Cardiac muscle cell (in vitro differentiated cells and primary cell): ENCODE measurements around the gene ELAVL1. TPM values are rescaled to one million over a fixed set of nuclear protein-coding genes. Genes with fewer than 3 reads are reported as not detected.

Experiments used
- DNase-seq, 2 donors: peaks; one replicate each; pipeline versions ENCODE4 v3.0.0 to v3.0.0-alpha.2; 2010 to 2017; ENCODE audit warnings: low read depth in 1 of 2, low spot score in 1 of 2
- H3K27ac ChIP-seq: fragments of 200-600 bp; sonication (generic); 2 replicates; pipeline ENCODE4 v1.5.1; 2016
- H3K27me3 ChIP-seq: fragments of 200-600 bp; sonication (generic); 2 replicates; pipeline ENCODE4 v1.6.0; 2016; ENCODE audit warnings: control low read depth
- H3K36me3 ChIP-seq: fragments of 200-600 bp; sonication (generic); 2 replicates; pipeline ENCODE4 v1.5.1; 2016; ENCODE audit warnings: control low read depth
- H3K4me1 ChIP-seq: fragments of 200-600 bp; sonication (generic); 2 replicates; pipeline ENCODE4 v1.8.1; 2017; ENCODE audit warnings: low read depth, mild to moderate bottlenecking, mixed run types
- H3K4me3 ChIP-seq: fragments of 200-600 bp; sonication (generic); 2 replicates; pipeline ENCODE4 v1.5.1; 2016; ENCODE audit warnings: mild to moderate bottlenecking
- H3K9me3 ChIP-seq: fragments of 200-600 bp; sonication (generic); 2 replicates; pipeline ENCODE4 v1.5.1; 2017; ENCODE audit warnings: low read depth, mild to moderate bottlenecking, control low read depth
- CTCF ChIP-seq: IDR thresholded peaks from 2 replicates; pipeline ENCODE4 v1.5.1; 2012; ENCODE audit warnings: low read depth, mild to moderate bottlenecking, low read length
- polyA plus RNA-seq: library from polyadenylated mRNA; unstranded; fragments of >200 nt; fragmentation: Nextera tagmentation; extraction: Ambion mirVana; gene quantifications from 2 replicates; pipeline ENCODE4 v1.2.1, GENCODE V29; 2016
- total RNA-seq: library from RNA; depleted of rRNA; stranded (reverse); fragments of >200 nt; gene quantifications from 2 replicates; pipeline ENCODE4 v1.2.3, GENCODE V29; 2016

Gene ELAVL1
- total RNA-seq (62.2 and 66.5 TPM in 2 replicates), polyA plus RNA-seq (104 and 137 TPM in 2 replicates)

DNA sequence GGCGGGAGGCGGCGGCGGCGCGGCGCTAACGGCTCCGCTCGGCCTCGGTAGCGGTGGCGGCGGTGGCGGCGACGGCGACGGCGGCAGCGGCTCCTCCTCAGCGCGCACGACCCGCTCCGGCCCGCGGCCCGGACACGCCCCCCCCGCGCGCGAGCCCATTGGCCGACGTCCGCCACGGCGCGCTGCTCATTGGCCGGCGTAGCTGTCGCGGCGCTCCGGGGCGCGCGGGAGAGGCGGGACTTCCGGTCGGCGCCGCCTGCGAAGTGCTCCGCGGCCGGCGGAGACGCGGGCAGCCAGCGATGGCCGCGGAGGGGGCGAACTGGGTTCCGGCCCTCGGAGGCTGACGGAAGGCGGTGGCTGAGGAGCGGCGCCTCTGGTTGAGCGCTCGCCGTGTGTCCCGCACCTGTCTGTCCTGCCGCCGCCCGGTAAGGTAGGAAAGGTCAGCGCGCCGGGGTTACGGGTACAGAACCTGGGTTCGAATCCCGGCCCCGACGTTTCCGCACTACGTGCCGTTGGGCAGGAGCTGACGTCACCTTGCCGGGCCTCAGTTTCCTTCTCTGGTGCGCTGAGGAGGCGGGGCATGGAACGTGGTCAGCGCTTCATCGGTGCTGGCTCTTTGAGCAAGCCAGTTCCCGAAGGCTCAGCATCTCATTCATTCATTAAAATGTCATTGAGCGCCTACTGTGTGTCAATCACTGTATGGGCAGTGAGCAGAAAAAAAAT is at the start of gene ELAVL1:
Gene ELAVL1 (minus strand): TSS at position 108 of the 723 bp plus-strand sequence. CDS start 13,826 bp downstream, outside the sequence.
- peak; percentile 94 to 96 for DNase-seq
- no peaks in the 10 kb centered on the region for H3K36me3 ChIP-seq
- TF ChIP-seq CTCF = no peak
- peaks cover 16% of the 10 kb centered on the region for H3K4me1 ChIP-seq
- peak within 1 kb of the TSS; percentile 95 for H3K27ac ChIP-seq
- no peaks in the 10 kb centered on the region for H3K9me3 ChIP-seq
- no peaks in the 10 kb centered on the region for H3K27me3 ChIP-seq
- peak within 1 kb of the TSS; percentile 86 for H3K4me3 ChIP-seq

- H3K4me1 ChIP-seq = no peaks in the 10 kb centered on the region
- no peak for TF ChIP-seq CTCF
These were observed 48.7 kb upstream of the ELAVL1 start for GRCh38 chr19:8054169-8054568.

DNA sequence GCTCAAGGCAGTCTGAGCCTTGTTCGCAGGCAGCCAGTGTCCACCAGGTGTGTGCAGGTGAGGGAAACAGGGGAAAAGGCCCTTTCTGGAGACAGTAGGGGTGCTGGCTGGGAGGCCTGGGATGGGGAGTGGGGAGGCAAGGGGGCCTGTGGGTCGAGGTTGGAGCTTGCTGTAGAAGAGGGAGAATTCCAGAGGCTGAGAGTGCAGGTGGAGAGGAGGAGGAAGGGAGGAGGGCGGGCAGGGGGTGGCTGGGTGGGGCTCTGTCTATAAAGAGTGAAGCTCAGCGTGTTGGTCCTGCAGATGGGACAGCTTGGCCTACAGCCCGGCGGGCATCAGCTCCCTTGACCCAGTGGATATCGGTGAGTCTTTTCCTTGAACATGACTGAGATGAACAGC is 47.0 kb upstream of the ELAVL1 start, which contains the start of gene CCL25:
Gene CCL25 (plus strand): TSS at position 297 of the 396 bp plus-strand sequence. CDS start 290 bp downstream, outside the sequence.
- peaks cover 3% of the 10 kb centered on the region for H3K27me3 ChIP-seq
- H3K9me3 ChIP-seq = no peaks in the 10 kb centered on the region
- H3K36me3 ChIP-seq = no peaks in the 10 kb centered on the region
- no peak within 1 kb of the TSS for H3K27ac ChIP-seq
- H3K4me1 ChIP-seq = no peaks in the 10 kb centered on the region
- H3K4me3 ChIP-seq = no peak within 1 kb of the TSS
- no peak for DNase-seq
- TF ChIP-seq CTCF = no peak

More at GRCh38 chr19:8054169-8054568, 48.7 kb upstream of the ELAVL1 start:
- H3K9me3 ChIP-seq = no peaks in the 10 kb centered on the region
- no peaks in the 10 kb centered on the region for H3K36me3 ChIP-seq
- no peak overlapping the region for H3K4me3 ChIP-seq
- H3K27me3 ChIP-seq = peaks cover 1% of the 10 kb centered on the region
- no peak for DNase-seq
- no peak overlapping the region for H3K27ac ChIP-seq

DNA sequence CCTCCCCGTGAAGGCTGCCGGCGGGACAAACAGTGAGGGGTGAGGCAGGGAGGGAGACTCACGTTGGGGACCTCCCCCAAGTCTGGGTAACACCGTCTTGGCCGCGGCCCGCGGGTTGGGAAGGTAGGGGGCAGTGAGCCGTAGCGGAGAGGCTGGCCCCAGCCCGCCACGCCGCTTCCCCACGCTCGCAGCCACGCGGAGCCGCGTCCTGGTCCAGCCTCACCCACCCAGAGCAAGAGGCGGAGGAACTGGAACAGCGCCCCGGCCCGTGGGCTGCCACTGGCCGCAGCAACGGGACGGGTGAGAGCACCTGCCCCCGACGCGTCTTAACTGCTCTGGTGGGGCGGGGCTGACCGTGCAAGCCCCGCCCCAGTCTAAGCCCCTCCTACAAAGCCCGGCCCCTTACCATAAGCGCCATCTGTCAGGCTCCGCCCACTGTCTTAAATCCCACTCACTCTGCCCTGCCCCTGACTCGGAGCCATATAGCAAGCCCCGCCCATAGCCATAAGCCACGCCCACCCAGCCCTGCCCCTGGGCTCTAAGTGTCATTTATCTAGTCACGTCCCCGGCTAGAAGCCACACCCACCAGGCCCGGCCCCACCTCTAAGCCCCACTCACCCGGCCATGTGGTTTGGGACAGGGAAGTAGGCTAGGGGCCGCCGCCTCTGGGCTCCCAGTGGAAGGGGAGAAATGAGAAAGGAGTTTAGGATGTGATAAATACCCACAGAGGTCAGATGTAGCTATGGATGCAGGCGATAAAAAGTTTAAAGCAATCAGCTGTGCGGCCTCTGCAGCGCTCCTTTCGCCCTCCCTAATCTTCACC is 45.0 kb upstream of the ELAVL1 start:
- Histone ChIP-seq H3K4me1 (no peaks in the 10 kb centered on the region), H3K36me3 (no peaks in the 10 kb centered on the region), H3K4me3 (peak overlapping the region; percentile 33), H3K9me3 (no peaks in the 10 kb centered on the region), H3K27me3 (peaks cover 3% of the 10 kb centered on the region), H3K27ac (no peak overlapping the region)
- no peak for TF ChIP-seq CTCF
- peak; percentile 78 to 96 for DNase-seq

DNA sequence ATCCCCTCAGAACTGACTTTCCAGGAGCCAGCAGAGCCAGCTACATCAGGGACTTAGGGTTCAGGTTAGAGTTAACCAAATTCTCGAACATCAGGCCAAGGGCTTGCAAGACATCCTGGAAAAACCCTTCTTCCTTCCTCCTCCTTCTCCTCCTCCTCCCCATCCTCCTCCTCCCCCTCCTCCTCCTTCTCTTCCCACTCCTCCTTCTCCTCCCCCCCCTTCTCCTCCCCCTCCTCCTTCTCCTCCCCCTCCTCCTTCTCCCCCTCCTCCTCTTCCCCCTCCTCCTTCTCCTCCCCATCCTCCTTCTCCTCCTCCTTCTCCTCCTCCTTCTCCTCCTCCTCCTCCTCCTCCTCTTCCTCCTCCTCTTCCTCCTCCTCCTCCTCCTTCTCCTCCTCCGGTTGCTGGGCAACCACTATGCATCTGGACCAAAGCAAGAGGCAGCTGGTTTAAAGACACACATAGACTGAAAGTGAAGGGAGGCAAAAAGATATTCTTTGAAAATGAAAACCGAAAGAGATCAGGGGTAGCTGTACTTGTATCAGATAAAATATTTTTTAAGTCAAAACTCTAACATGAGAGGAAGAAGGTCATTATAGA is 41.2 kb upstream of the ELAVL1 start:
- no peak for DNase-seq
- Histone ChIP-seq H3K36me3 (no peaks in the 10 kb centered on the region), H3K4me1 (no peaks in the 10 kb centered on the region), H3K9me3 (no peaks in the 10 kb centered on the region), H3K4me3 (no peak overlapping the region), H3K27ac (no peak overlapping the region), H3K27me3 (peaks cover 3% of the 10 kb centered on the region)
- no peak for TF ChIP-seq CTCF
